DMS153 (cell line): ENCODE results near the gene RAP1GDS1.
"Not testable (repeated sequence)": the region's sequence is repeated elsewhere in the genome, so short reads cannot be mapped to it uniquely, and the experiment has no call there.

ENCODE experiments used
- DNase-seq: peaks from one replicate; lab custom pipeline; 2025; lab: John Stamatoyannopoulos, UW

Gene RAP1GDS1

DNA sequence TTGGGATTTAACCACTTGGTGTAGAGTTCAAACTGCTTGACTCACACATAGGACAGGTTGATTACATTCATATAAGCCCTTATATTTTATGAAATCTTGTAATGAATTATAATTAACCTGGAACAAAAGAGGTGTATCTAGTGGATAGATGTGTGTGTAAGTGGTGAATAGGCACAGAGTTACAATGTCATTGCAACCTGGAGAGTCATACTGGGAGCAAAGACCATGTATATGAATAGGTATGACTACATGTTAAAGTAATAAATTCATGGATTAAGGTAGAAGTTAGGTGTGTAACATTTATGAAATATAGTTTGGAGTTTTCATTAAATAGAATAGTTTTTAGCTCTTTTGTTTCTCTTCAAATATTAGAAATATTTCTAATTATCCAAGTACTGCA lies 26.1 kb downstream of the RAP1GDS1 start:
- no peak for DNase-seq

DNA sequence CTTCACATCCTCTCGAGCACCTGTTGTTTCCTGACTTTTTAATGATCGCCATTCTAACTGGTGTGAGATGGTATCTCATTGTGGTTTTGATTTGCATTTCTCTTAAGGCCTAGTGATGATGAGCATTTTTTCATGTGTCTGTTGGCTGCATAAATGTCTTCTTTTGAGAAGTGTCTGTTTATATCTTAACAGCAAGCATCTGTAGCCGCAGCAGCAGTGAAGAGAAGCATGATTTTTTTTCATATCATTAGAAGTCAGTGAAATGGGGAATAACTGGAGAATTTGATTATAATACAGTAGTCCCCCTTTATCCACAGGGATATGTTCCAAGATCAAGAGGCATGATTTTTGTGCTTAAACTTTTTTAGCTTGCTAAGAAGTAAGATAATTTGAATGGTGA lies 27.5 kb downstream of the RAP1GDS1 start:
- not testable (repeated sequence) for DNase-seq

DNA sequence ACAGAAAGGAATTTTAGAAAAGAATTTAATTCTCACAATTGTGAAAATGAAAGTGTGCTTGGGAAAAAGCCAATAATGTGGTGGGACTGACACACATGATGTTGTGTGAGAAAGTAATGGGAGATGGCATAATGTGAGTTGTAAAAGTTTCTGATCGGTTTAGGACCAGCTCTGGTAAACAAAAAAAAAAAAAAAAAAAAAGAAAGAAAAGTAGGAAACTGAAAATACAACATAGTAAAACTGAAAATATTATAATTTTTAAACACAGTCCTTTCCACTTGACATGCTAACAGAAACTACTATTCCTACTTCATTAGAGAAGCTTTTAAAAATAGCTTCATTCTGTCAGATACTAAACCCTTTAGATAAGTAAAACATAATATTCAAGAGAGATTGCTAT lies 28.2 kb downstream of the RAP1GDS1 start:
- DNase-seq = no peak

DNA sequence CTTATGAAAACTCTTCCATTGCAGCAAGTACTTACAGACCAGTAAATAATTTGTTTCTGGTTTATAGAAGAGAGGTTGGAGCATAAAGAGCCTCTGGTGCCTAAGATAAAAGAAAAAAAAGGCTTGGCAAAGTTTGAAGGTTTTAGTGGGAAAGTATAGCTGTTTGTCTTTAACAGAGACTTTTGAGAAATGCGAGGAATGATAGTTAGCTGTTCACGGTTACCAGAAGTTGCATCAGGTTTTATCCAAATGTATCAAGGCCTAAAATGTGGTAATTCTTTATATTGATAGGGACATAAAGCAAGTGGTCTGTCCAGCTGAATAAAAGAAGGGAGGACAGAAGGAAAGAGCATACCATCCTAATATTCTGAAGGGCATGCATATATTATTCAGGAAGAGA lies 29.3 kb downstream of the RAP1GDS1 start:
- no peak for DNase-seq

DNA sequence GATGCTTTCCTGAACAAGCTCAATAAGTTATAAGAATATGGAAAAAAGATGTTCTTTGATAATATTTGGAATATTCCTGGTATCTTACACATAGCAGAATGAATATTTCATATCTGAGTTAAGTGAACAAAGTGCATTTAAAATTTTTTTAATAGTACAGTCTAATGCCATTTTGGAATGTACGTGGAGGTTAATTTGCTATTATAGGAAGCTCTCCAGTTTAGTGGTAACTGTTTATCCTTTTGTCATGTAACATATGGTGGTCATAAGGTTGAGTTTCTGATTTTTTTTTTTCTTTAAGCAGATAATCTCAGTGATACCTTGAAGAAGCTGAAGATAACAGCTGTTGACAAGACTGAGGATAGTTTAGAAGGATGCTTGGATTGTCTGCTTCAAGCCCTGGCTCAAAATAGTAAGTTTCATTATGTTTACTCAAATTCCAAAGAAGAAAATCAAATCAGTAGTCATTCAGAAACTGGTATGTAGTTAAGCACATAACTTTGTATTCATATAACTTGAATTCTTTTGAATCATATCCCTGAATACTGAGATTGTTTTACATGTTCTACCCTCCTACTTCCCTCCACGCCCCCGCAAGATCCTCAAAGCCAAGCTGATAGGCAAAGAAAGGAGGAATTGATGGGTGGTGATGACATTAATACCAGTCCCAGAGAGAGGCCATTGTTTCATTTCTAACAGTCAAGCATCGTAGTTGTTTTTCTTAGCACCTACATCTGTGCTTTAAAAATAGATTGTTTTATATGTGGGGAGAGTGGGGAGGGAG lies 32.1 kb downstream of the RAP1GDS1 start:
- DNase-seq = no peak

DNA sequence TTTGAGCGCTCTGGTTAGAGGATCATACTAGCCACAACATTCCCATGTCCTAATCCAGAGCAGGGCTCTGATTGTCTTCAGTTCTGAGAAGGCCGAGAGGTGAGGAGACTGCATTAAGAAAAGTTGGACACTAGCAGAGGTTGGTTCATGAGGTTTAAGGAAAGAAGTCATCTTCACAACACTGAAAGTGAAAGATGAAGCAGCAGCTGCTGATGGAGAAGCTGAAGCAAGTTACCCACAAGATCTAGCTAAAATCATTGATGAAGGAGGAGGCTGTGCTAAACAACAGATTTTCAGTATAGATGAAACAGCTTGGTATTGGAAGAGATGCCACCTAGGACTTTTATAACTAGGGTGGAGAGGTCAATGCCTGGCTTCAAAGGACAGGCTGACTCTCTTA lies 36.8 kb downstream of the RAP1GDS1 start:
- DNase-seq = no peak

DNA sequence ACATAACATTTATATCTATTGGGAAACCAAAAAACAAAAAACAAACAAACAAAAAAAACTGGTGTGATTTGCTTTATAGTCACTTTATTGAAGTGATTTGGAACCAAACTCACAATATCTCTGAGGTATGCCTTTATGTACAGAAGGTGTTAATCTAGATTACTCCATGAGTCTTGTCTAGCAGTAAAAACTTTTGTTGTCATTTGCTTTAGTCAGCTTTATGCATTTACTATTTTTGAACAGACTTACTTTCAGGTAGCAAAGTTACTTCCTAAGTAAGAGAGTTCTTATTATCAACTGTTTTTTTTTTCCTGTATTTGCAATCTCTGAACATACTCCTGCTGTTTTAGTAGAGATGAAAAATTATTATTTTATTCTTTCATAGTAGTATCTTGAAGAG lies 39.5 kb downstream of the RAP1GDS1 start:
- DNase-seq = no peak

DNA sequence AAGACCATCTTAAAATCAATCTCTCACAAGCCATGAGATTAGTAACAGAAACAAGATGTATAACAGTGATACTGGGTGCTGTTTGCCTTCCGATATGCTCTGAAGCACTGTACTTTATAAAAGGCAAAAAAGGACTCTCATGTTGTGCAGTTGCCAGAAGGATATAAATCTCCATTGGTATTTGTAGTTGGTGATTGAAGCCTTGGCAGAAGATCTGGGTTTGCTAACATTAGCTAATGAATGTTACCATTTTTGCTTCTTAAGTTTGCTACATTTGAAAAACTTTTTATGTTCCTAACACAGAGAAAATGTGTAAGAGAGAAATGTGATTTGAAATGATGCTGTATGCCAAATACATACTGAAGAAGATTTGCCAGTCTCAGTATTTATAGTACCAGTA lies 44.4 kb downstream of the RAP1GDS1 start:
- no peak for DNase-seq

DNA sequence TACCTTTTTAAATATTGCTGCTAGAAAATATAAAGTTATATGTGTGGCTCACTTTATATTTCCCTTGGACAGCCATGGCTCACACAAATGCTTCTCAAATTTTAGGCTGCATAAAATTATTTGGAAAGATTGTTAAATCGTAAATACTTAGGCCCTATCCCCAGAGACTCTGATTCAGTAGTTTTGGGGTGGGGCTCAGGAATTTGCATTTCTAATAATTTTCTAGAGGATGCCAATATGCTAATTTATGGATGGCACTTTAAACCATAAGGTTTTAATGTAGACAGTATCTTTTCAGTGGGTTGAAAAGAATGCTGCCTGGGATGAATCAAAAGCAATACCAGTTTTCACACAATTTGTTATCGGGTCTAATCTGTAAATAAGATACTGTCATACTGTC lies 49.7 kb downstream of the RAP1GDS1 start:
- DNase-seq = no peak

DNA sequence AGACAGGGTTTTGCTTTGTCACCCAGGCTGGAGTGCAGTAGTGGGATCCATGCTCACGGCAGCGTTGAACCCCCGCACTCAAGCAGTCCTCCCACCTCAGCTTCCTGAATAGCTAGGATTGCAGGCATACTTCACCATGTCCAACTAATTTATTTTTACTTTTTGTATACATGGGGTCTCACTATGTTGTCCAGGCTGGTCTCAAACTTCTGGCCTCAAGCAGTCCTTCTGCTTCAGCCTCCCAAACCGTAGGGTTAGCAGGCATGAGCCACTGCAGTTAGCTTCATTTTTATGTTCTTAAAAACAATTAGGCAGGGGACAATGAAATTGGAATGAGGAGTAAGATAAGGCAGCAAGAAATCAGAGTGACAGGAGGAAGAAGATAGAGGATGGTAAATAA lies 50.5 kb downstream of the RAP1GDS1 start:
- no peak for DNase-seq

DNA sequence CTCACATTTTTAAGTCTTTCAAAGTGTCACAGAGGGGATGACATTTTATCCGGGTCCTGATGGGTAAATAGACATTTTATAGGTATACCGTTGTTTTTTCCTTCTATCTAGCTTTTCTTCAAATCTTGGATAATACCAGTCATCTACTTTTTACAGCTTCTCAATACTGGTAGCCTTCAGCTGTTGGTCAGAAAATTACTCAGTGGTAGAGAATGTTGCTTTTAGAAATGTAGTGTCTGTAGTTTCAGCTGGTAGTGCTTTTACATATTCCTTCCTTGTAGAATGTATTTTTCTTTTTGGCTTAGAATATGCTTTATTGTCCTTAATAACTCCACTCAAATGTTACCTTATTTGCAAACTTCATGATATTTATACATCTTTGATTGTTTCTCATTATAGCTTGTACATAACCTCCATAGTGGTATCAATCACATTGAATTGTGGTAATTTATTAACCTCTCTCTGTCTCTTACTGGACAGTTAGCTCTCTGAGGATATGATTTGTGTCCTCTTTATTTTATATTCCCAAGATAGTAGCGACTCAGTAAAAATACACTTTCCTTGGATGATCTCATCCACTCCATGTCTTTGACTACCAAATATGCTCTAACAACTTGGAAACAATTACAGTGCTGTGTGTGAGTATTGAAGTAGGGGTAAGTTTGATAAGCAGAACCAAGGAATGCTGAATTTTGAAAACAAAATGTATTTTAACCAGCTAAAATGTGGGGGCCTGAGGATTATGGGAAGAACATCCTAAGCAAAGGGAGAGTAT lies 53.8 kb downstream of the RAP1GDS1 start:
- no peak for DNase-seq

DNA sequence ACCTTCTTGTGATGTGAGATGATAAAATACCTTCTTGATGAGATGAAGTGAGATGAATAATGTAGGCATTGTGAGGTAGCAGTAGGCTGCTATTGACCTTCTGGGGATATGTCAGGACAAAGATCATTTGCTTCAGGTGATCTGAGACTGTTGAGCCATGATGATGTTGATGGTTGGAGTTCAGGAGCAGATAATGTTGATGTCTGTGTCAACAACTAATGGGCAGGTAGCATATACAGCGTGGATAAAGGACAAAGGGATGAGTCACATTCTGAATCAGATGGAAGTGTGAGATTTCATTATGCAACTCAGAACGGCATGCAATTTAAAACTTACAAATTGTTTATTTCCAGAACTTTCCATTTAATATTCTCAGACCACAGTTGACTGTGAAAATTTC lies 57.3 kb downstream of the RAP1GDS1 start:
- no peak for DNase-seq

DNA sequence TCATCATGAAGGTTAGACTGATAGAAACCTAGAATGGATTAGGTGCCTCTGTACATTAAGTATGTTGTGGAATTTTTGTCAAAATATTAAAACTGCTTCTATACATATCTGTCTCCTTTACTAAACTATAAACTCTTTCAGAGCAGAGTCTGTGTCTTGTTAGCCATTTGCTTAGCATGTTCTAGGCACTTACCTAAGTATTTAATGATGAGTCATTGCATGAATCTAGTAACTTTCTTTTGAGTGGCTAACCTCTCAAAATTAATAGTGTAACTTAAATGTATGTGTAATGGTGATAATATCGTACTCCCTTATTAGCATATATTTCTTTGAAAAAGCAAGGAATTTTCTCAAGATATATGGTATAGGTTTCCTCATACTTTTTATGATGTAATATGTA lies 57.8 kb downstream of the RAP1GDS1 start:
- no peak for DNase-seq

DNA sequence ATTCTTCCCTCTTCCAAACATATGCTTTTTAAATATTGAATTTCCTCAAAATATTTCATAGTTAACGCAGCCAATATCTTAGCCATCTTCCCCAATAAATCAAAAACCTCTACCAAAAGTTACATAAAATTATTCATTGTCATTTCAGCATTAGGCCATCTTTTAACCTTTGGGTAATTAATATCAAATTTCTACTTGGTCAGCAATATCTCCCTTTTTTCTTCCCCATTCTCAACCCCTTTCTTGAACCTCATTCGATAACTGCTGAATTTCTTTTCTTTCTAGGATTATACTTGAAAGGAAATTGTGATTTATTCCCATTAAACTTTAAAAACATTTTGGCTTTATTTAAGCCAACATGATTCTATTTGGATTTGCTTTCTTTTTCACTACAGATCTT lies 65.0 kb downstream of the RAP1GDS1 start:
- DNase-seq = no peak

DNA sequence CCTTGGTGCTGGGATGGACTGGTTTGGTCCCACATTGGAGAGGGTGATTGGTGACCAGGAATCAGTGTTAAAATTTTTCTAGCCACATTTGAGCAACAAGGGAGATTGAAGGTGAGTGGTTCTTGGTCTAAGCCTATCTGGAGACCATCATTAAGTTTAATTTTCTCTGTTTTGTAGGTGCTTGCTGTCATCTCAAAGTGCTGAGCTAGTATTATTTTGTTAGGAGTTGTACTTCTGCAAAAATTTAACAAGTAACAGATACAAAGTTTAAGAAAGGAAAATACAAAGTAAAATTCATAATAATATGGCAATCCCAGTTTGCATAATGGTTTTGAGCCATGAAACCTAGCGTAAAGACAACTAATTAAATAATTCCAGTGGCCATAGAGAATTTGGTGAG lies 66.5 kb downstream of the RAP1GDS1 start:
- no peak for DNase-seq

DNA sequence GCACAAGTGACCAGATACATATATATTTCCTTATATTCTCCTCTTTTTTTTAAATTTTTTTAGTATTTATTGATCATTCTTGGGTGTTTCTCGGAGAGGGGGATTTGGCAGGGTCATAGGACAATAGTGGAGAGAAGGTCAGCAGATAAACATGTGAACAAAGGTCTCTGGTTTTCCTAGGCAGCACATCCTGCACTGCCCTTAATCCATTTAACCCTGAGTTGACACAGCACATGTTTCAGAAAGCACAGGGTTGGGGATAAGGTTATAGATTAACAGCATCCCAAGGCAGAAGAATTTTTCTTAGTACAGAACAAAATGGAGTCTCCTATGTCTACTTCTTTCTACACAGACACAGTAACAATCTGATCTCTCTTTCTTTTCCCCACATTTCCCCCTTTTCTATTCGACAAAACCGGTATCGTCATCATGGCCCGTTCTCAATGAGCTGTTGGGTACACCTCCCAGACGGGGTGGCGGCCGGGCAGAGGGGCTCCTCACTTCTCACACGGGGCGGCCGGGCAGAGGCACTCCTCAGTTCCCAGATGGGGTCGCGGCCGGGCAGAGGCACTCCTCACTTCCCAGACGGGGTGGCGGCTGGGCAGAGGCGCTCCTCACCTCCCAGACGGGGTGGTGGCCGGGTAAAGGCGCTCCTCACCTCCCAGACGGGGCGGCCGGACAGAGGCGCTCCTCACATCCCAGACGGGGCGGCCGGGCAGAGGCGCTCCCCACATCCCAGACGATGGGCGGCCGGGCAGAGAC lies 68.9 kb downstream of the RAP1GDS1 start:
- not testable (repeated sequence) for DNase-seq

DNA sequence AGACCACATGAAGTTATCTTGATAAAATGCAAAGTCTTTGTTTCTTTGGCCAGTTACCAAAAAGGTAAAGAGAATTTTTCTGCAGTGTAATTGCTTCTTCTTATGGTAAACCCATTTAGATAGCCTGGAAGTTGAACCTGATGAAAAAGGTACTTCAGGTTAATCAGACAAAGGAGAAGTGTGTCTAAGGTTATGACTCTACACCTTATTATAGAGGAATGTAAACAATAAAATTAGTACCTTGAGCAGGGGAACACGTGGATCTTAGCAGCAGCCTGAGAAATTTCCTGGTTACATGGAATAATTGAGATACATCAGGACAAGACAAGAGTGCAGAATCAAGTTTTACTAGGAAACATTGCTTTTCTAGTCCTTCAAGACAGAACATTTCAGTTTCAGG lies 70.8 kb downstream of the RAP1GDS1 start:
- DNase-seq = no peak

DNA sequence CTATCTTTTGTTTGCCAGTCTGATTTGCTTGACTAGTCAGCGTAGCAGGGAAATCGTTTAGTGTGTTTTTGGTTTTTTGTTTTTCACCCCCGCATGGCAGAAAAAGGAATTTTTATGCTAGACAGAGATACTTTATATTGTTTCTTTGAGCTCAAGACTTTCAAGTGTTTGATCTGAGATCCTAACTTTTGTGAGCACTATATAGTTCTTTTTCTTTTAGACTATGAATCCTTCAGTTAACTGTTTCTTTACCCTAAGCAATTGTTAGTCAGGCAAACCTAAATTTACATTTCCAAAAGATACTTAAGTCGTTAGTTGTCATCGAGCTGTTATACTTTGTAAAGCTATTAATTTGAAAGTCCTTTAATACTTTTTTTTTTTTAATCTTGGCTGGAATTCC lies 73.3 kb downstream of the RAP1GDS1 start:
- no peak for DNase-seq

DNA sequence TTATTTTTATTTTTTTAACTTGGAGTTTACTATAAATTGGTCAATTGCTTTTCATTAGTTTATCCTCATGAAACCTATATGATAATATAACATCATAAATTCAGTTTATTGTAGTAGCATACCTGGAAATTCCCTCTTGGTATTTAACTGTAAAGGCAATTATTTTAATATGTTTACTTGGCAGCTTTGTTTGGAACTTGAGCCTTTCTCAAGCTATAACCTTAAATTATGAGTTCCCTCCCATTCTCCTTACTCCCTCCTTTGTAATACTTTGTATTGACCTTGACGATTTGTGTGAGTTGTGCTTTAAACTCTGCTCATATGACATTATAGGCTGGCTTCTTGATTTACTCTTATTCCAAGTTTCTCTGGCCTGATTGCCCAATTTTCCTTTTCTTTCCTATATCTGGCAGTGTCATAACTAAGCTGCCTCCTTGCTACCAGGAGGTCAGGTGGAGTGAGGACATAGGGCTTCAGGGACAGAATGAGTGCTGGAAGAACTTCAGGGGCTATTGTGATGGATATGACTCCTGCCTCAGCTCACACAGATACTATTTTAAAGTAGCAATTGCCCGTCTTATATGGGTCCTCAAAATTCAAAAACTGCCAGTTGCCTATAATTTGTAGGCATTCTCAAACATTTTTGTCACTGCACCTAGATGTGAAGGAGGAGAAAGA lies 77.7 kb downstream of the RAP1GDS1 start:
- no peak for DNase-seq

DNA sequence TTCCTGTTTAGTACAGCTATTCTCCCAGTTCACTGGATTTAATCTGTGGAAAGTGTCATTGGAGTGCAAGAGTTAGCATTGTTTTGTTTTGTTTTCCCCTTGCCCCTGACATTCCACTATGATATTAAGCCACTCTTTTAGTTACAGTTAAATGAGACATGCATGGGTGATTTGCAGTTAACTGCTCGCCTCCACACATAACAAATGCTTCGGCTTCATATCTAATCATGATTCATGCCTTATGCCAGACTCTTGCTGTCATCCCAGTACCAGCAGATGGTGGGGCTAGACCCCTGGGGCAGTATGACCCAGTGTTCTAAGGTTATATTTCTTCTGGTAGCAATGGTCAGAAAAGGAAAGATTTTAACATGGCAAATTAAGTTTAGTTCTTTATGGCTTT lies 80.1 kb downstream of the RAP1GDS1 start:
- no peak for DNase-seq

DNA sequence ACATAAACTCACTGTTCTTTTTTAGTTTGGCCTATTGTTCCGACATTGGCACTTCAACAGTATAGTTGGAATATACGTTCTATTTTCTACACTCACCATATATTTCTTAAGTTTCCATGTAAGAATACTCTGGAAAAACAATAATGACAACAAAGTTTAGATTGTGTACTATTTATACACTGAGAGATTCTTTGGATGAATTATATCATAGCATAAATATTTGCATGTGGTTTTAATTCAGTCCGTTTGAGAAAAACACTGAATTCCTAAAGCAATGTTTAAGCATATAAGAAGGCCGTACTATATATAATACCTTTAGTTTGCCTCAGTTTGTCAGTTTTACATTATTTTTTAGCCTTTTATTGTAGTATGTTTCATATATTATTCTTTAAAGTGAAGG lies 82.4 kb downstream of the RAP1GDS1 start:
- DNase-seq = no peak

DNA sequence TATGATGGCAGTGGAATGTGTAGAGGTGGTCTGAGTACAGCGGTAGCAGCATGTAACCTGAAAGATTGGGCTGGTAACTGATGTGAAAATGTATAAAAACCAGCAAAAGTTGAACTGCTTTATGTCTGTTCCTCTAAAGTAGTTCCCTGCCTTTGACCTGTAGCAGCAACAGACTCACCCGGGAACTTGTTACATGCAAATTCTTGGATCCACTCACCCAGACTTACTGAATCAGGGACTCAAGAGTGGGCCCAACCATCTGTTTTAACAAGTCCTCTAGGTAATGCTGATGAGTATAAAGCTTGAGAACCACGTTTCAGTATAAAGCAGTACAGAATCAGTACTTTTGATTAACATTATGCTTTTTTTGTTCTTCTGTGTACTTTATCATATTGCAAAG lies 84.7 kb downstream of the RAP1GDS1 start:
- DNase-seq = no peak
